22Rv1 (cell line): ENCODE measurements around the gene DPF3.

ENCODE experiments used
- H3K27ac ChIP-seq: fragments of 450-650 bp; 2 replicates; pipeline ENCODE4 v1.5.1; 2017
- ZFX ChIP-seq: fragments of 450-650 bp; IDR thresholded peaks from 2 replicates; pipeline ENCODE4 v1.6.1; 2017; ENCODE audit warnings: antibody characterized with exemption, borderline replicate concordance
- TF ChIP-seq, protein P1 (sequence below): fragments of 450-650 bp; IDR thresholded peaks from 2 replicates; pipeline ENCODE4 v1.5.1; 2017; ENCODE audit warnings: mild to moderate bottlenecking

The DPF3 gene

DNA sequence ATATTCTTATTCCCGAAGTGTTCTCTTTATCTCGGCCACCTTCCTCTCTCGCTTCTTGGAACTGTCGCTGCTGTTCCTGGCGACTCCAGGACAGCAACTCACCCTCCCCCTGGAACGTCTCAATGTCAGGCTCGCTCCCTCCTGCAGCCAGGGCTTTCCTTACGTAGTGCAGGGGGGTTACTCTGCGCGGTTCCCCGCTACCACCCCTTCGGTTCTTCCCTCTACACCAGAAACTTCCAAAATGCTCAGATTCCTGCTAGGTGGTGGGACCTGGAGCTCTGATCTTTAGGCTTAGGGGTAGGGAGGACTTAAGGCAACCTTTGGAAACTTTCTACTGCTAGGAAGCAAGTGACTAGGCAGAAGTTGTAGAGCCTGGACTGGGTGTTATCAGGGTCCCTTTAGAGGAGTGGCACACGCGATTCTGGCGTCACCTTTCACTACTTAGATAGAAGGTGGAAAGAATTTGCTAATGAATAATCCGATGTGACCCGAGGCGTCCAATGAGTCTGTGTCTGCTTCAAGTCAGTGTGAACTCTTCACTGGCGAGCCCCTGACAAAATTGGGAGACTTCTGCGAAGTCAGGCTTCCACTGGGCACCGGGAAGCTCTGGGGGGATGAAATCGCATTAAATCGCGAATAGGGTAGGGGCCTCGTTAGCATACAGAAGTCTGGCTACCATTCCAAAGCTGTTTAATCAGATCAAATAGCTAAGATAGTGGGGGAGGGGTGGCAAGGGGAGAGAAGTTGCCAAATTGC, 900 bp upstream of the DPF3 start:
- TF ChIP-seq ZFX, result no peak
- TF ChIP-seq, protein P1, sequence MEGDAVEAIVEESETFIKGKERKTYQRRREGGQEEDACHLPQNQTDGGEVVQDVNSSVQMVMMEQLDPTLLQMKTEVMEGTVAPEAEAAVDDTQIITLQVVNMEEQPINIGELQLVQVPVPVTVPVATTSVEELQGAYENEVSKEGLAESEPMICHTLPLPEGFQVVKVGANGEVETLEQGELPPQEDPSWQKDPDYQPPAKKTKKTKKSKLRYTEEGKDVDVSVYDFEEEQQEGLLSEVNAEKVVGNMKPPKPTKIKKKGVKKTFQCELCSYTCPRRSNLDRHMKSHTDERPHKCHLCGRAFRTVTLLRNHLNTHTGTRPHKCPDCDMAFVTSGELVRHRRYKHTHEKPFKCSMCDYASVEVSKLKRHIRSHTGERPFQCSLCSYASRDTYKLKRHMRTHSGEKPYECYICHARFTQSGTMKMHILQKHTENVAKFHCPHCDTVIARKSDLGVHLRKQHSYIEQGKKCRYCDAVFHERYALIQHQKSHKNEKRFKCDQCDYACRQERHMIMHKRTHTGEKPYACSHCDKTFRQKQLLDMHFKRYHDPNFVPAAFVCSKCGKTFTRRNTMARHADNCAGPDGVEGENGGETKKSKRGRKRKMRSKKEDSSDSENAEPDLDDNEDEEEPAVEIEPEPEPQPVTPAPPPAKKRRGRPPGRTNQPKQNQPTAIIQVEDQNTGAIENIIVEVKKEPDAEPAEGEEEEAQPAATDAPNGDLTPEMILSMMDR, result no peak
- H3K27ac ChIP-seq, result peak overlapping the region; percentile 35; the same call in 1 of the 2 replicates

DNA sequence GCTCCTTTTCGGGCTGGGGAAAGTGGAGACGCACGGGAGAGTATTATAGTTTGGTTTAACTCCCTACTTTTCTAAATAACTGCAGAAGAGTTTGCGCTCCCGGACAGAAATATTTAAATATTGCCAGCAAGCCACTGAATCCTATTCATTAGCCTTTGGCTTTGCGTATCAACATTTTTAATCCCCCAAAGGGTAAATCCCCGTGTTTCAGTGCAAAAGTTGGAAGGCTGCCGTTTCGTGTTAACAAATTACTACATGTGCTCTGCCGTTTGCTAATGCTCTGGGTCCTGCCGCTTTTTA, 372 bp upstream of the DPF3 start:
- TF ChIP-seq, protein P1, result no peak
- no peak for TF ChIP-seq ZFX
- H3K27ac ChIP-seq, result peak overlapping the region; percentile 35; the same call in 1 of the 2 replicates

DNA sequence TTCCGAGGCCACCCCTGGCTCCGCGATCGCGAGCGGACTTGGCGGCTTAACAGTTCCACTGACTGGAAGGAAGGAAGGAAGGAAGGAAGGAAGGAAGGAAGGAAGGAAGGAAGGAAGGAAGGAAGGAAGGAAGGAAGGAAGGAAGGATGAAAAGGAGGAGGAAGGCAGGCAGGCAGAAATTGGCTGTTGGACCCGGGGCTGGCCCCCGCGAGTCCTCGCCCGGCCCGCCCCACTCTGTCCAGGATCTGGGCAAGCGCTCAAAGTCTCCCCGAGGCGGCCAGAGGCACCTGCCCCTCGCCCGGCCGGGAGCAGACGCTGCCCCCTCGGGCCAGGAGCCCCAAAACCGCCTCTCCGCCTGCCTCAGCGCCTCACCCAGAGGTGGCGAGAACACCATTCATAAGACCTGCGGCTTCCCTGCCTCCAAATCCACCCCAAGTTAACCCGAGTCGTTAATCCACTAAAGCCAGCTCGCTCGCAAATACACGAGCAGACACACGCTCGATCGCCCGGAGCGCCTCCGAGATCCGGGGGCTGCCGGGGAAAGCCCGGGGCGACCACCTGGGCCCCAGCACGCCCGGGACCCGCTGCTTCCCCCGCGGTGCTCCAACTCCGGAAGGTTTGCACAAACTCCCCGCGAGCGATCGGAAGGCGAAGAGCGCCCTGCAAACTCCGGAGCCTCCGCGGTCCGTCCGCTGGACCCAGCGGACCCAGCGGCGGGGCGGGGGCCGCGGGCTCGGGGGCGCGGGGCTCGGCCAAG, 844 bp downstream of the DPF3 start:
- no peak overlapping the region for H3K27ac ChIP-seq
- TF ChIP-seq, protein P1, result no peak
- TF ChIP-seq ZFX, result no peak

DNA sequence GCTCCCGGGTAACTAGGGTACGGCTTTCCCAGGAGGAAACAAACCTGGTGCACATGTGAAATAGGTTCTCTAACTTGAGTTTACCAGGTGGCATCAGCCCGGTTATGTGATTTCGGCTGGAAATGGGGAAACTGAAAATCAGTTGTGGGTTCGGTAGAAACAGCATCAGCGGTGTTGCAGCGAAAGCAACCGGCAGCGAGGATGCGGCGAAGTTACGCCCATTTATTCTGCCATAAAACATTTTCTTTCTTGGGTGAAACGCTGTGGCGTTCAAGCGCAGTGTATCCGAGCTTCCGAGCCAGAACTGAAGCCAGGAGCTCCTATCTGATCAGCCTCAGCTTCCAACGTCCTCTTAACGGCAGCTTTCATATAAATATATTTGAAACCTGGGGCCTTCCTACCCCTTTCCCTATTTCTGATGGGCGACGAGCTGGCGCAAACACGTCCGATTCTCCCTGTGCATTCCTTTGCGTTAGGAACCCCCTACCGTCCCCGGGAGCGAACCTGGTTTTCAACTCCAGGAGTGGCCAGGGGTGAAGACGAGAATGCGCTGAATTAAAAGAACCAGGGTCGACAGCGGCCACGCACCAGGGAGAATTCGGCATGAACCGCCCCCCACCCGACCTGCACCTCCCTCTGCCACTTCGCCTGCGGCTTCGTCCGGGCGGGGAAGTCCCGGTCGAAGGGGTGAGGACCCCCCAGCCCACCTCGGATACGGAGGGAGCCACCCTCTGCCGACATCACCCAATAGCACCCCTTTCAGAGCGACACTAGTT, 1.6 kb downstream of the DPF3 start:
- no peak overlapping the region for H3K27ac ChIP-seq
- TF ChIP-seq, protein P1, result no peak
- TF ChIP-seq ZFX, result no peak

DNA sequence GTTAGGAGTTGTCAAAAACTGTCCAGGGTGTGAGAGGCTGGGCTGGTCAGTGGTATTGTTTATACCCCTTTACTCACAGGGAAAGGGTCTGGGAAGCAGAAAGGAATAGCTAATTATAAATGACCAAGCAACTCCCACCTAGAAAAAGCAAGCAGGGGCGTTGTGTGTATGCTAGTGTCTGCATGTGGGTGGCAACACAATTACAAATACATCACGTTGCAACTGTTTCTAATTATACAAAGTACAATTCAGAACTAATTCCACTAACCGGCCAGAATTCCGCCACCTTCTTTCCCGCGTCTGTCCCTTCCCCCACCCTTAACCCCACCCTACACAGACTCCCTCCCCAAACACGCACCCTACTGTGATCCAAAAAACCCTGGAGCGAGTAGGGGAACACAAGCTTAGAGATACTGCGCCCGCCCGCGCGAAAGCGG, 2.2 kb downstream of the DPF3 start:
- no peak overlapping the region for H3K27ac ChIP-seq
- TF ChIP-seq, protein P1, result no peak
- TF ChIP-seq ZFX, result no peak

DNA sequence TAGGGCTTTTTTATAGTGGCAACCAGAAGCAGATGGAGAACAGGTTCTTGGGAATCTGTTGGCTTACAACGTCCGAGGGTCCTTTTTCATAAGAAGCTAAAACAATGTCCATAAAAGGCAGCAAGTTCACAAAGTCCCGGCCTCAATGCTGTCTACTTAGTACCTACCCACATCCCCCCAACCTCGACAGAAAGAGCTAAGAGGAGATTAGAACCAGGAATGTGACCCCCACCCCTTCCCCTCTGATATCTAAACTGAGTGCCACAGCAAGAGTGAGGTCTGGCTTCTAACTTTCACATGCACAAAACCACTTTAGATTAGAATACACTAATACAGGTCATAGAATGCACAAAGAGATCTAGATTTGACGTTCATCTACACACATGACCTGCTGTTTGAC, 4.5 kb downstream of the DPF3 start:
- TF ChIP-seq, protein P1, result no peak
- no peak for TF ChIP-seq ZFX
- H3K27ac ChIP-seq, result no peak overlapping the region

DNA sequence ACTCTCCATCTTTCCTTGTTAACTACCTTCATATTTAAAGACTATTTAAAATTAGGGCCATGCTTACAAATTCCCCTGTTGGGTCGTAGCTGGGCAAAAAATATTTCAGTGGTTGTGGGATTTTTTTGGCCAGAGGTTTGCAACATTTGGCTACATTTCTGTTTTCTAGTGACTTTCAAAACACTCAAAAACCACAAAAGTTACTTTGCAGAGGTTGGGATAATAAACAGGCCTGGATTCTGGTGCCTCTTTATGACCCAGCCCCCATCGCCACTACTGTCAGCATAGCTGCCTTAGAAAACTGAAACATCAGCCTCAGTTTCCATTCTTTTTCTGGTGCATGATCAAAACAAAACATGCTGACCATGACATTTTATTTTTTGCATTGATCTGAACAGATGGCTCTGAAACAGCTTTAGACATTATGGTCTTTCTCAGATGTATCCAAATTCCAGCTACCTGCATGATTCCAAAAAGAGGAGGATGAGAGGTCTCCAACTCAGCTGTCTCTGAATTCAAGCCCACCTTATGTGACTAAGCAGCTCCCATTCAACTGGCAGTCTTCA, 5.2 kb downstream of the DPF3 start:
- TF ChIP-seq, protein P1, result no peak
- no peak for TF ChIP-seq ZFX
- no peak overlapping the region for H3K27ac ChIP-seq
